DND-41 (cell line): ENCODE measurements around the gene SLC35F3.

ENCODE experiments used
- CTCF ChIP-seq: IDR thresholded peaks from 2 replicates; pipeline ENCODE4 v1.5.1; 2012; ENCODE audit warnings: borderline replicate concordance, low read length, moderate library complexity, mild to moderate bottlenecking; ENCODE audit not compliant: poor library complexity, severe bottlenecking; ENCODE audit errors: extremely low read depth
- EZH2 ChIP-seq: IDR thresholded peaks from 3 replicates; pipeline ENCODE4 v1.6.1; 2012; ENCODE audit warnings: borderline replicate concordance, low read depth, mild to moderate bottlenecking, moderate library complexity, low read length, inconsistent platforms; ENCODE audit not compliant: severe bottlenecking

DNA sequence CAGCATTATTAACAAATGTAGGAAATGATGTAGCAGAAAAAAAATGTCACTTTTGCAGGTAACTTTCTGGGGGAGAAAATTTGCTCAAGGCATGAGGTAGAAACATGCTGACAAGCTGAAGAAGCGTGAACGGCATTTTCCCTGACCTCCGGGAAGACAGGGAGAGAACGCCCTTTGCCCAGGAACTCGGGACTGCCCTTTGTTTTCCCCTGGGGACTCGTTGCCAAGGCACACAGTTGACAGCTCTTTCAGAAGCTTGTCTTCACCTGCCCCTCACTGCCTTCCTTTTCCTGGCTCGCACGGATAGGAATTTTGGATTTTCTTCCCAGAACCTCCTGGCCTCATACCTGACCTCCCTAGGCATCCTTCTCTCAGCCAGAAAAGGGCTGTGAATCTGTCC lies 416.1 kb downstream of the SLC35F3 start:
- TF ChIP-seq CTCF (no peak), EZH2 (no peak)
